ENCODE results near the gene TMA7.

DNA sequence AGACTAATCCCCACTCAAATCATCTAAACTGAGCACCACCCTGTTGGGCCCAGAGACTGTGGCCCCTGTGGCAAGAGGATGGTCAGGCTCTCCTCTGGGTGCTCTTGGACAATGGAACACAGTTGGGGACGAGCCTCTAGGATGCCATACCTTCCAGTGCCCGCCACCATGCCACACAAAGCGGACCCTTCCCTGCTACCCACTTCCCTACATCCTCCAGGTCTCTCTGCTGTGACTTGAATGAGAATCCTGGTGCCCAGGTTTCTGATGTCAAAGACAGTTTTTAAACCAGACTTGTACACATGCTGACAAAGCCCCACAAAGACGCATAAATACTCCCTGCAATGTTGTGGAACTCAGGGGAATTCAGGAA lies 4.8 kb upstream of the TMA7 start:
- TF ChIP-seq TAF1 (IDR thresholded peaks at IDR 0.05; ENCODE audit: borderline replicate concordance, insufficient read depth, low read length) = no peak
- TF ChIP-seq POLR2AphosphoS5 (IDR thresholded peaks at IDR 0.05; ENCODE audit: low read depth, low read length) = no peak
- TF ChIP-seq, protein P1, sequence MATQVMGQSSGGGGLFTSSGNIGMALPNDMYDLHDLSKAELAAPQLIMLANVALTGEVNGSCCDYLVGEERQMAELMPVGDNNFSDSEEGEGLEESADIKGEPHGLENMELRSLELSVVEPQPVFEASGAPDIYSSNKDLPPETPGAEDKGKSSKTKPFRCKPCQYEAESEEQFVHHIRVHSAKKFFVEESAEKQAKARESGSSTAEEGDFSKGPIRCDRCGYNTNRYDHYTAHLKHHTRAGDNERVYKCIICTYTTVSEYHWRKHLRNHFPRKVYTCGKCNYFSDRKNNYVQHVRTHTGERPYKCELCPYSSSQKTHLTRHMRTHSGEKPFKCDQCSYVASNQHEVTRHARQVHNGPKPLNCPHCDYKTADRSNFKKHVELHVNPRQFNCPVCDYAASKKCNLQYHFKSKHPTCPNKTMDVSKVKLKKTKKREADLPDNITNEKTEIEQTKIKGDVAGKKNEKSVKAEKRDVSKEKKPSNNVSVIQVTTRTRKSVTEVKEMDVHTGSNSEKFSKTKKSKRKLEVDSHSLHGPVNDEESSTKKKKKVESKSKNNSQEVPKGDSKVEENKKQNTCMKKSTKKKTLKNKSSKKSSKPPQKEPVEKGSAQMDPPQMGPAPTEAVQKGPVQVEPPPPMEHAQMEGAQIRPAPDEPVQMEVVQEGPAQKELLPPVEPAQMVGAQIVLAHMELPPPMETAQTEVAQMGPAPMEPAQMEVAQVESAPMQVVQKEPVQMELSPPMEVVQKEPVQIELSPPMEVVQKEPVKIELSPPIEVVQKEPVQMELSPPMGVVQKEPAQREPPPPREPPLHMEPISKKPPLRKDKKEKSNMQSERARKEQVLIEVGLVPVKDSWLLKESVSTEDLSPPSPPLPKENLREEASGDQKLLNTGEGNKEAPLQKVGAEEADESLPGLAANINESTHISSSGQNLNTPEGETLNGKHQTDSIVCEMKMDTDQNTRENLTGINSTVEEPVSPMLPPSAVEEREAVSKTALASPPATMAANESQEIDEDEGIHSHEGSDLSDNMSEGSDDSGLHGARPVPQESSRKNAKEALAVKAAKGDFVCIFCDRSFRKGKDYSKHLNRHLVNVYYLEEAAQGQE (IDR thresholded peaks at IDR 0.05; ENCODE audit: insufficient read depth in 1 of 2, low read depth in 2 of 2, low read length in 2 of 2) = no peak
- no peak for TF ChIP-seq SIN3A (IDR thresholded peaks at IDR 0.05; ENCODE audit: borderline replicate concordance, insufficient read depth, low read length)
- TF ChIP-seq FOXP2 (optimal IDR thresholded peaks at IDR 0.05; ENCODE audit: borderline replicate concordance, extremely low read depth, extremely low read length, insufficient read depth) = no peak

Data from PFSK-1 (cell line).